ENCODE data around the gene CHD3. TPM values are rescaled to one million over a fixed set of nuclear protein-coding genes. Genes with fewer than 3 reads are reported as not detected.
A peak's percentile ranks its signal among the peaks of the same experiment; 100 is the strongest.

The CHD3 gene
- total and polyA plus RNA-seq, 2 of the 13 experiments (the other 11 are each of a cell fraction or from before 2014, with no cell fraction given): 2.7 to 3.7 TPM

DNA sequence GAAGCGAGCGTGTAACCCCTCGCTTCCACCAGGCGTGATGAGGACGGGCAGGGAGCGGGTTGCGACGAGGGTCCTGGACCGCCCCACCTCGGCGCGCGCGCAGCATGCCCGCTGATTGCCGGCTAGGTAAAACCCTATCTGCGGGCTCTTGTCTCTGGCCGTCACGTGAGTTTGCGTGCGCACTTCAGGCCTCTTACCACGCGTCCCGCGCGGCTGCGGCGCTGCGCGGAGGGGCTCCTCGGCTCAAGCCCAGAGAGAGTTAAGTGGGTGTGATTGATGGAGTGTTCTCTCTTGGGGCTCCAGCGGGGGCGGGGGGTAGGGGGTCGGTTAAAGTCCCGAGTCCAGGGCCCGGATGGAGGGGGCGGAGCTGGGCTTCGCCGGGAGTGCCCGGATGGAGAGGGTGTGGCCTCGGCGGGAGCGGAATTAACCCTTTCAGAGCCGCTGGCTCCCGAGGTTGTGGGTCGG, 46.6 kb upstream of the CHD3 start (continued):
- TF ChIP-seq, protein P1, sequence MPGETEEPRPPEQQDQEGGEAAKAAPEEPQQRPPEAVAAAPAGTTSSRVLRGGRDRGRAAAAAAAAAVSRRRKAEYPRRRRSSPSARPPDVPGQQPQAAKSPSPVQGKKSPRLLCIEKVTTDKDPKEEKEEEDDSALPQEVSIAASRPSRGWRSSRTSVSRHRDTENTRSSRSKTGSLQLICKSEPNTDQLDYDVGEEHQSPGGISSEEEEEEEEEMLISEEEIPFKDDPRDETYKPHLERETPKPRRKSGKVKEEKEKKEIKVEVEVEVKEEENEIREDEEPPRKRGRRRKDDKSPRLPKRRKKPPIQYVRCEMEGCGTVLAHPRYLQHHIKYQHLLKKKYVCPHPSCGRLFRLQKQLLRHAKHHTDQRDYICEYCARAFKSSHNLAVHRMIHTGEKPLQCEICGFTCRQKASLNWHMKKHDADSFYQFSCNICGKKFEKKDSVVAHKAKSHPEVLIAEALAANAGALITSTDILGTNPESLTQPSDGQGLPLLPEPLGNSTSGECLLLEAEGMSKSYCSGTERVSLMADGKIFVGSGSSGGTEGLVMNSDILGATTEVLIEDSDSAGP (CRISPR knock-in tag; IDR thresholded peaks at IDR 0.05; ENCODE audit: borderline replicate concordance): peak; percentile 82
- TF ChIP-seq, protein P2, sequence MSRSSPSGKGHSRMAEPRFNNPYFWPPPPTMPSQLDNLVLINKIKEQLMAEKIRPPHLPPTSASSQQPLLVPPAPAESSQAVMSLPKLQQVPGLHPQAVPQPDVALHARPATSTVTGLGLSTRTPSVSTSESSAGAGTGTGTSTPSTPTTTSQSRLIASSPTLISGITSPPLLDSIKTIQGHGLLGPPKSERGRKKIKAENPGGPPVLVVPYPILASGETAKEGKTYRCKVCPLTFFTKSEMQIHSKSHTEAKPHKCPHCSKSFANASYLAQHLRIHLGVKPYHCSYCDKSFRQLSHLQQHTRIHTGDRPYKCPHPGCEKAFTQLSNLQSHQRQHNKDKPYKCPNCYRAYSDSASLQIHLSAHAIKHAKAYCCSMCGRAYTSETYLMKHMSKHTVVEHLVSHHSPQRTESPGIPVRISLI (CRISPR knock-in tag; IDR thresholded peaks at IDR 0.05; ENCODE audit: borderline replicate concordance): no peak
- TF ChIP-seq HNRNPL (IDR thresholded peaks at IDR 0.05; ENCODE audit: low read depth, low read length) (no peak), ETV6 (CRISPR knock-in tag; conservative IDR thresholded peaks at IDR 0.05) (no peak), ZNF563 (CRISPR knock-in tag; IDR thresholded peaks at IDR 0.05) (no peak; the same call in 1 of the 2 replicates), MED1 (CRISPR knock-in tag; IDR thresholded peaks at IDR 0.05) (peak; percentile 34; the same call in 1 of the 2 replicates), TBL1XR1 (IDR thresholded peaks at IDR 0.05; ENCODE audit: borderline replicate concordance, low read length, partially characterized antibody) (peak; percentile 26), ZNF446 (CRISPR knock-in tag; IDR thresholded peaks at IDR 0.05) (0 out of 2 replicates have a peak, but pooled peaks have one; percentile 9), GPN1 (CRISPR knock-in tag; IDR thresholded peaks at IDR 0.05; ENCODE audit: borderline replicate concordance) (no peak)
- TF ChIP-seq, protein P3, sequence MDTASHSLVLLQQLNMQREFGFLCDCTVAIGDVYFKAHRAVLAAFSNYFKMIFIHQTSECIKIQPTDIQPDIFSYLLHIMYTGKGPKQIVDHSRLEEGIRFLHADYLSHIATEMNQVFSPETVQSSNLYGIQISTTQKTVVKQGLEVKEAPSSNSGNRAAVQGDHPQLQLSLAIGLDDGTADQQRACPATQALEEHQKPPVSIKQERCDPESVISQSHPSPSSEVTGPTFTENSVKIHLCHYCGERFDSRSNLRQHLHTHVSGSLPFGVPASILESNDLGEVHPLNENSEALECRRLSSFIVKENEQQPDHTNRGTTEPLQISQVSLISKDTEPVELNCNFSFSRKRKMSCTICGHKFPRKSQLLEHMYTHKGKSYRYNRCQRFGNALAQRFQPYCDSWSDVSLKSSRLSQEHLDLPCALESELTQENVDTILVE (CRISPR knock-in tag; IDR thresholded peaks at IDR 0.05): no peak
- TF ChIP-seq, protein P4, sequence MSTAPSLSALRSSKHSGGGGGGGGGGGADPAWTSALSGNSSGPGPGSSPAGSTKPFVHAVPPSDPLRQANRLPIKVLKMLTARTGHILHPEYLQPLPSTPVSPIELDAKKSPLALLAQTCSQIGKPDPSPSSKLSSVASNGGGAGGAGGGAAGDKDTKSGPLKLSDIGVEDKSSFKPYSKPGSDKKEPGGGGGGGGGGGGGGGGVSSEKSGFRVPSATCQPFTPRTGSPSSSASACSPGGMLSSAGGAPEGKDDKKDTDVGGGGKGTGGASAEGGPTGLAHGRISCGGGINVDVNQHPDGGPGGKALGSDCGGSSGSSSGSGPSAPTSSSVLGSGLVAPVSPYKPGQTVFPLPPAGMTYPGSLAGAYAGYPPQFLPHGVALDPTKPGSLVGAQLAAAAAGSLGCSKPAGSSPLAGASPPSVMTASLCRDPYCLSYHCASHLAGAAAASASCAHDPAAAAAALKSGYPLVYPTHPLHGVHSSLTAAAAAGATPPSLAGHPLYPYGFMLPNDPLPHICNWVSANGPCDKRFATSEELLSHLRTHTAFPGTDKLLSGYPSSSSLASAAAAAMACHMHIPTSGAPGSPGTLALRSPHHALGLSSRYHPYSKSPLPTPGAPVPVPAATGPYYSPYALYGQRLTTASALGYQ (CRISPR knock-in tag; IDR thresholded peaks at IDR 0.05): peak; percentile 21; the same call in 1 of the 2 replicates
- TF ChIP-seq, protein P5, sequence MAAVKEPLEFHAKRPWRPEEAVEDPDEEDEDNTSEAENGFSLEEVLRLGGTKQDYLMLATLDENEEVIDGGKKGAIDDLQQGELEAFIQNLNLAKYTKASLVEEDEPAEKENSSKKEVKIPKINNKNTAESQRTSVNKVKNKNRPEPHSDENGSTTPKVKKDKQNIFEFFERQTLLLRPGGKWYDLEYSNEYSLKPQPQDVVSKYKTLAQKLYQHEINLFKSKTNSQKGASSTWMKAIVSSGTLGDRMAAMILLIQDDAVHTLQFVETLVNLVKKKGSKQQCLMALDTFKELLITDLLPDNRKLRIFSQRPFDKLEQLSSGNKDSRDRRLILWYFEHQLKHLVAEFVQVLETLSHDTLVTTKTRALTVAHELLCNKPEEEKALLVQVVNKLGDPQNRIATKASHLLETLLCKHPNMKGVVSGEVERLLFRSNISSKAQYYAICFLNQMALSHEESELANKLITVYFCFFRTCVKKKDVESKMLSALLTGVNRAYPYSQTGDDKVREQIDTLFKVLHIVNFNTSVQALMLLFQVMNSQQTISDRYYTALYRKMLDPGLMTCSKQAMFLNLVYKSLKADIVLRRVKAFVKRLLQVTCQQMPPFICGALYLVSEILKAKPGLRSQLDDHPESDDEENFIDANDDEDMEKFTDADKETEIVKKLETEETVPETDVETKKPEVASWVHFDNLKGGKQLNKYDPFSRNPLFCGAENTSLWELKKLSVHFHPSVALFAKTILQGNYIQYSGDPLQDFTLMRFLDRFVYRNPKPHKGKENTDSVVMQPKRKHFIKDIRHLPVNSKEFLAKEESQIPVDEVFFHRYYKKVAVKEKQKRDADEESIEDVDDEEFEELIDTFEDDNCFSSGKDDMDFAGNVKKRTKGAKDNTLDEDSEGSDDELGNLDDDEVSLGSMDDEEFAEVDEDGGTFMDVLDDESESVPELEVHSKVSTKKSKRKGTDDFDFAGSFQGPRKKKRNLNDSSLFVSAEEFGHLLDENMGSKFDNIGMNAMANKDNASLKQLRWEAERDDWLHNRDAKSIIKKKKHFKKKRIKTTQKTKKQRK (IDR thresholded peaks at IDR 0.05; ENCODE audit: low read length): no peak
- TF ChIP-seq, protein P6, sequence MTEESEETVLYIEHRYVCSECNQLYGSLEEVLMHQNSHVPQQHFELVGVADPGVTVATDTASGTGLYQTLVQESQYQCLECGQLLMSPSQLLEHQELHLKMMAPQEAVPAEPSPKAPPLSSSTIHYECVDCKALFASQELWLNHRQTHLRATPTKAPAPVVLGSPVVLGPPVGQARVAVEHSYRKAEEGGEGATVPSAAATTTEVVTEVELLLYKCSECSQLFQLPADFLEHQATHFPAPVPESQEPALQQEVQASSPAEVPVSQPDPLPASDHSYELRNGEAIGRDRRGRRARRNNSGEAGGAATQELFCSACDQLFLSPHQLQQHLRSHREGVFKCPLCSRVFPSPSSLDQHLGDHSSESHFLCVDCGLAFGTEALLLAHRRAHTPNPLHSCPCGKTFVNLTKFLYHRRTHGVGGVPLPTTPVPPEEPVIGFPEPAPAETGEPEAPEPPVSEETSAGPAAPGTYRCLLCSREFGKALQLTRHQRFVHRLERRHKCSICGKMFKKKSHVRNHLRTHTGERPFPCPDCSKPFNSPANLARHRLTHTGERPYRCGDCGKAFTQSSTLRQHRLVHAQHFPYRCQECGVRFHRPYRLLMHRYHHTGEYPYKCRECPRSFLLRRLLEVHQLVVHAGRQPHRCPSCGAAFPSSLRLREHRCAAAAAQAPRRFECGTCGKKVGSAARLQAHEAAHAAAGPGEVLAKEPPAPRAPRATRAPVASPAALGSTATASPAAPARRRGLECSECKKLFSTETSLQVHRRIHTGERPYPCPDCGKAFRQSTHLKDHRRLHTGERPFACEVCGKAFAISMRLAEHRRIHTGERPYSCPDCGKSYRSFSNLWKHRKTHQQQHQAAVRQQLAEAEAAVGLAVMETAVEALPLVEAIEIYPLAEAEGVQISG (CRISPR knock-in tag; IDR thresholded peaks at IDR 0.05): peak; percentile 51; the same call in 1 of the 2 replicates
